ENCODE measurements around the gene NUMBL. TPM values are rescaled to one million over a fixed set of nuclear protein-coding genes. Genes with fewer than 3 reads are reported as not detected.

The NUMBL gene
- polyA plus RNA-seq, 2 of the 4 experiments (the other 2 are of a cell fraction), result 21.1 to 28.7 TPM

GRCh38 chr19:40717325-40717879, 27.0 kb upstream of the NUMBL start:
- FAIRE-seq (no peak), ATAC-seq (peak in 1 of 2 experiments; percentile 1; a peak in 2 of 6 replicates), DNase-seq (ENCODE audit: low read depth in 1 of 2, low spot score in 1 of 2) (peak in 1 of 2 experiments; percentile 65)
- TF ChIP-seq KDM5A (IDR thresholded peaks at IDR 0.05) (no peak), HOXB5 (CRISPR knock-in tag; IDR thresholded peaks at IDR 0.05) (0 out of 2 replicates have a peak, but pooled peaks have one; percentile 83), RFX5 (IDR thresholded peaks at IDR 0.05) (no peak), NR3C1 (IDR thresholded peaks at IDR 0.05) (no peak), TP53 (CRISPR knock-in tag; IDR thresholded peaks at IDR 0.05) (no peak), HEYL (CRISPR knock-in tag; IDR thresholded peaks at IDR 0.05) (no peak), MYC (IDR thresholded peaks at IDR 0.05; ENCODE audit: borderline replicate concordance, low read length) (no peak), TFCP2L1 (CRISPR knock-in tag; IDR thresholded peaks at IDR 0.05) (no peak), MAX (IDR thresholded peaks at IDR 0.05) (no peak), PHF8 (IDR thresholded peaks at IDR 0.05; ENCODE audit: borderline replicate concordance, low read depth) (peak; percentile 27), BHLHE40 (IDR thresholded peaks at IDR 0.05; ENCODE audit: low read depth, low read length) (no peak), SREBF2 (IDR thresholded peaks at IDR 0.05) (no peak)
- TF ChIP-seq, protein P1, sequence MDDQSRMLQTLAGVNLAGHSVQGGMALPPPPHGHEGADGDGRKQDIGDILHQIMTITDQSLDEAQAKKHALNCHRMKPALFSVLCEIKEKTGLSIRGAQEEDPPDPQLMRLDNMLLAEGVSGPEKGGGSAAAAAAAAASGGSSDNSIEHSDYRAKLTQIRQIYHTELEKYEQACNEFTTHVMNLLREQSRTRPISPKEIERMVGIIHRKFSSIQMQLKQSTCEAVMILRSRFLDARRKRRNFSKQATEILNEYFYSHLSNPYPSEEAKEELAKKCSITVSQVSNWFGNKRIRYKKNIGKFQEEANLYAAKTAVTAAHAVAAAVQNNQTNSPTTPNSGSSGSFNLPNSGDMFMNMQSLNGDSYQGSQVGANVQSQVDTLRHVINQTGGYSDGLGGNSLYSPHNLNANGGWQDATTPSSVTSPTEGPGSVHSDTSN (IDR thresholded peaks at IDR 0.05), result no peak
- TF ChIP-seq, protein P2, sequence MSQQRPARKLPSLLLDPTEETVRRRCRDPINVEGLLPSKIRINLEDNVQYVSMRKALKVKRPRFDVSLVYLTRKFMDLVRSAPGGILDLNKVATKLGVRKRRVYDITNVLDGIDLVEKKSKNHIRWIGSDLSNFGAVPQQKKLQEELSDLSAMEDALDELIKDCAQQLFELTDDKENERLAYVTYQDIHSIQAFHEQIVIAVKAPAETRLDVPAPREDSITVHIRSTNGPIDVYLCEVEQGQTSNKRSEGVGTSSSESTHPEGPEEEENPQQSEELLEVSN (IDR thresholded peaks at IDR 0.05; ENCODE audit: borderline replicate concordance, low read depth), result no peak
- peak overlapping the region; percentile 64 for H3K4me3 ChIP-seq
- H3K4me1 ChIP-seq, result peaks cover 40% of the 10 kb centered on the region
- WGBS (ENCODE audit: missing lambda C conversion rate), result 2% methylated on average over 20 of the region's 20 CpGs
- H3K4me2 ChIP-seq, result peak overlapping the region; percentile 91
- ChIA-PET CTCF (interaction anchor here (1.3 to 2.4 kb wide), 6 partner anchors 16 to 427 kb away, joined by 3 to 23 read pairs (median 4); no protein-coding TSS in a partner anchor), POLR2A (interaction anchor here (0.6 to 2.4 kb wide), 21 partner anchors 11 to 646 kb away, joined by 3 to 71 read pairs (median 5); partner anchors contain the start of genes ACTMAP, B9D2, EGLN2 and NUMBL)
- no peaks in the 10 kb centered on the region for H3K9me3 ChIP-seq
- H3K27ac ChIP-seq, result peak overlapping the region; percentile 88 to 93

DNA sequence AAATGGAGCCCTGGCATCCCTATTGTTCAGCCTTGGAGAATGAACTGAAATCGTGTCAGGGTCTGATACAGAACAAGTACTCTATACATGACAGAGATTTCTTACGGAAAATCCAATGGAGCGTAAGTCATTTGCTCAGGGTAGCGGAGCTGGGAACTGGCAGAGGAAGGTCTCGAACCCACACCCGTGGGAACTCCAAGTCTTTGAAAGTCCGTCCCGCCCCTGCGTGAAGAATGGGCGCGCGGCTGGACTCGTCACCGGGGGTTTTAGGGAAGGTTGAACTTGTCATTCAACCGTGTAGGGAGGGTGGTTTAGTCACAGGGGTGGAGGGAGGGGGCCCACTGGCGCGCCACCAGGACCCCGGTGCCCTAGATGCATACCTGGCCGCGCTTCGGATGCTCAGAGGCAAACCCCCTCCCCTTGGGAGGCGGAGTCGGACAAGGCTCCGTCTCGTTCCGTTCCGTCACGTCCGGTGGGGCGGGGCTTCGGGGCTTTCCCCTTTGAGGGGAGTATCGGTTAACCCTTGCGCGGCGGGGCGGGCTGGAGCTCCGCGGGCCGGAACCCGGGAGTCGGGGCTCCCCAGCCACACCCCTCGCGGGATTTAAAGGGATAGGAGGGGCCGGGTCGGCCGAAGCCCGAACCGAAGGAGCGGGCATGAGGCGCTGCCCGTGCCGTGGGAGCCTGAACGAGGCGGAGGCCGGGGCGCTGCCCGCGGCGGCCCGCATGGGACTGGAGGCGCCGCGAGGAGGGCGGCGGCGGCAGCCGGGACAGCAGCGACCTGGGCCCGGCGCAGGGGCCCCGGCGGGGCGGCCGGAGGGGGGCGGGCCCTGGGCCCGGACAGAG, 26.3 kb upstream of the NUMBL start, which contains the start of the genes COQ8B and ITPKC:
Gene COQ8B, minus strand, starts transcription at position 405 of the 843 bp plus-strand sequence. CDS start 2,254 bp downstream, outside the sequence.
Gene ITPKC, plus strand, starts transcription at position 631 of the 843 bp plus-strand sequence. Its CDS starts 24 bp downstream, at position 655.
- ATAC-seq (peak; percentile 45 to 61), FAIRE-seq (peak; percentile 95), DNase-seq (ENCODE audit: low read depth in 1 of 2, low spot score in 1 of 2) (peak; percentile 99 to 100)
- WGBS (ENCODE audit: missing lambda C conversion rate), result under 1% methylated on average over 56 of the region's 76 CpGs
- H3K27ac ChIP-seq, result peak within 1 kb of the TSS; percentile 88 to 93
- H3K4me1 ChIP-seq, result peaks cover 33% of the 10 kb centered on the region
- ChIA-PET POLR2A (interaction anchor here (0.6 to 2.4 kb wide), 24 partner anchors 12 to 1144 kb away, joined by 3 to 71 read pairs (median 4); partner anchors contain the start of genes ACTMAP, B9D2, EGLN2 and NUMBL), CTCF (interaction anchor here (0.6 to 2.4 kb wide), 18 partner anchors 9 to 546 kb away, joined by 3 to 23 read pairs (median 3); partner anchors contain the start of gene EGLN2)
- peak within 1 kb of the TSS; percentile 95 for H3K4me2 ChIP-seq
- H3K9me3 ChIP-seq, result no peaks in the 10 kb centered on the region
- H3K4me3 ChIP-seq, result peak within 1 kb of the TSS; percentile 64
- TF ChIP-seq ZNF302 (CRISPR knock-in tag; IDR thresholded peaks at IDR 0.05) (no peak), CBX2 (IDR thresholded peaks at IDR 0.05; ENCODE audit: borderline replicate concordance, low read depth) (no peak), NR3C1 (IDR thresholded peaks at IDR 0.05) (no peak), FOSL2 (IDR thresholded peaks at IDR 0.05) (no peak), FOSL2 (CRISPR knock-in tag; IDR thresholded peaks at IDR 0.05) (peak; percentile 35; the same call in 1 of the 2 replicates), TFCP2L1 (CRISPR knock-in tag; IDR thresholded peaks at IDR 0.05) (no peak; the same call in 1 of the 2 replicates), MAX (IDR thresholded peaks at IDR 0.05) (no peak; the same call in 1 of the 2 replicates), EHF (CRISPR knock-in tag; IDR thresholded peaks at IDR 0.05) (peak; percentile 82; the same call in 1 of the 2 replicates), RCOR1 (IDR thresholded peaks at IDR 0.05; ENCODE audit: low read depth, low read length) (peak; percentile 54; the same call in 1 of the 2 replicates), CBX8 (IDR thresholded peaks at IDR 0.05) (no peak), HOXB13 (CRISPR knock-in tag; IDR thresholded peaks at IDR 0.05; ENCODE audit: low read depth) (no peak), HOXA7 (CRISPR knock-in tag; IDR thresholded peaks at IDR 0.05) (0 out of 2 replicates have a peak, but pooled peaks have one; percentile 88), ZC3H11A (IDR thresholded peaks at IDR 0.05) (peak; percentile 8; the same call in 1 of the 2 replicates), TP53 (CRISPR knock-in tag; IDR thresholded peaks at IDR 0.05) (peak; percentile 62; the same call in 1 of the 2 replicates), JUNB (IDR thresholded peaks at IDR 0.05) (no peak), ZSCAN20 (CRISPR knock-in tag; IDR thresholded peaks at IDR 0.05) (no peak), JUN (IDR thresholded peaks at IDR 0.05) (peak; percentile 85 to 87), CEBPB (IDR thresholded peaks at IDR 0.05) (0 out of 4 replicates have a peak, but pooled peaks of 1 of the 2 experiments have one; percentile 10), HEYL (CRISPR knock-in tag; IDR thresholded peaks at IDR 0.05) (peak; percentile 89; the same call in 1 of the 2 replicates), MAZ (IDR thresholded peaks at IDR 0.05; ENCODE audit: borderline replicate concordance, low read depth, low read length) (peak; percentile 96), NFE2L2 (conservative IDR thresholded peaks at IDR 0.05; ENCODE audit: low read length) (no peak)
- TF ChIP-seq, protein P3, sequence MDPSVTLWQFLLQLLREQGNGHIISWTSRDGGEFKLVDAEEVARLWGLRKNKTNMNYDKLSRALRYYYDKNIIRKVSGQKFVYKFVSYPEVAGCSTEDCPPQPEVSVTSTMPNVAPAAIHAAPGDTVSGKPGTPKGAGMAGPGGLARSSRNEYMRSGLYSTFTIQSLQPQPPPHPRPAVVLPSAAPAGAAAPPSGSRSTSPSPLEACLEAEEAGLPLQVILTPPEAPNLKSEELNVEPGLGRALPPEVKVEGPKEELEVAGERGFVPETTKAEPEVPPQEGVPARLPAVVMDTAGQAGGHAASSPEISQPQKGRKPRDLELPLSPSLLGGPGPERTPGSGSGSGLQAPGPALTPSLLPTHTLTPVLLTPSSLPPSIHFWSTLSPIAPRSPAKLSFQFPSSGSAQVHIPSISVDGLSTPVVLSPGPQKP (IDR thresholded peaks at IDR 0.05; ENCODE audit: low read depth, low read length), result no peak
- TF ChIP-seq, protein P1 (IDR thresholded peaks at IDR 0.05), result peak; percentile 81

Measured in A549 (cell line).